ENCODE data around the gene LIN37.
"Not testable (repeated sequence)": the region's sequence is repeated elsewhere in the genome, so short reads cannot be mapped to it uniquely, and the experiment has no call there.

LIN37 gene

DNA sequence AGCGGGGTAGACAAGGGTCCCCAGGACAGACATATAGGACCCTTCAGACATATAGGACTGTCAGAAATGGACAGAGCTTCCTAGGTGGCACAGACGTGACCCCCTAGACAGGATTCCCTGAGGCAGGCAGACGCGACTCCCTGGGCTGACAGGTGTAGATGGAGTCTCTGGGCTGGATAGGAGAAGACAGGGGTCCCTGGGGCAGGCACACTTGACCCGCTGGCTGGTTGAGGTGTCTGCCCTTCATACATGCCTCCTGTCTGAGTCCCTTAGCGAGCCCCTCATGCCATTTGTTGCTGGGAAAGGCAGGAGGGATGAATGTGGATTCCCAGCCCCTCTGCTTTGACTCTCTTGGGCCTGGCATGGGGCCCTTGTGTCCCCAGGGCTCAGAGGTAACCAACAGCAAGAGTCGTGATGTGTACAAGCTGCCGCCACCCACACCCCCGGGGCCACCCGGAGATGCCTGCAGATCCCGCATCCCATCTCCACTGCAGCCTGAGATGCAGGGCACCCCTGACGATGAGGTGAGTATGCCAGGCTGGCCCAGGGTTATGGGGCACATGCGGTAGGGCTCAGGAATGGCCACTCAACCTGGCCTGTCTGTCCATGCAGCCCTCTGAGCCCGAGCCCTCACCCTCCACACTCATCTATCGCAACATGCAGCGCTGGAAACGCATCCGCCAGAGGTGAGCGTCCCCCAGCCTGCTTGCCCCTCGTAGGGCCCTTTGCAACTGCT is 5.4 kb downstream of the LIN37 start:
- no peak for DNase-seq (ENCODE audit: low spot score)

DNA sequence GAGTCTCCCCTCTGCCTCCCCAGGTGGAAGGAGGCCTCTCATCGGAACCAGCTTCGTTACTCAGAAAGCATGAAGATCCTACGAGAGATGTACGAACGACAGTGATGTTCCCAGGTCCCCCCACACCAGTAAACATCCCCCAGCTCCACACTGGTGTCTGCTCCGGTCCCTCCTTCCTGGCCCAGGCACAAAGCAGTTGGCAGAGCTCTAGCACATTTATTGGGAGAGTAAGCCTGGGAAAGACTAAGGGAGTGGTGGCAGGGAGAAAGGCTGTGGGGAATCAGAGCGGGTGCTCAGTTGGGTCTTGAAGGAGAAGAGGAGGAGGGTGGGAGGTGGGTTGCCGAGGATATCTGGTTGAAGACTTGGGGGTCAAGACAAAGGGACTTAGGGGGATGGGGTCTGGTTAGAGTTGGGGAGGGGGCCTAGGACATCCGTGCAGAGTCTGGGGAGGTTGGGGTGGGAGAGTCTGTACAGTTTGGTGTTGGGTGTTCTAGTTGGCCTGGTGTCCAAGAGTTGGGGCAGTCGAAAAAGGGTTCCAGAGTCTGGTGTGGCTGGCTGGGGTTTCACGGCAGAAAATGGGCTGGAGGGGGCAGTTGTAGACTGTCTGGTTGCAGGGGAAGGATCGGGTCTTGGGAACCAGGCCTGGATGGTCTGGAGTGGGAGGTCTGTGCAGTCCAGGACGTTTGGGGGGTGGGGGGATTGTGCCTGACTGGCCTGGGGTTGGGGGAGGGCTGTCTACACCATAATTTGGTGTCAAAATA is 6.2 kb downstream of the LIN37 start:
- no peak for DNase-seq (ENCODE audit: low spot score)

DNA sequence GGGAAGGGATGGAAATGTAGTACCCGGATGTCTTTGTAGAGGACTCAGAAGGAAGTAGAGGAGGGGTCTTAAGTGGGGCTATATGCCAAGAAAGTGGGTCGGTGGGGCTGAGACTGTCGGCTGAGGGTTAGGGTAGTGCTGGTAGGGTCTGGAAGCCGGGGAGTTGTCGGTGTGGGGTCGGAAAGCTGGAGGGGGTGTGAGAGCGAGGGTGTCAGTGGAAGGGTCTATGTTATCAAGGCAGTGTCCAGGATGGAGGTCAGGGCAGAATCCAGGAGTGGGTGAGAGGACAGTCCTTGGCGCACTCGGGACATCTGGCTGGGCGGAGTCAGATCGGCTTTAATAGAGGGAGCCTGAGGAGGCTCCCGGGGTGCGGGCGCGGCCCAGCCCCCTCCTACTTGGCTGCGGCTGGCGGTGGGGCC is 6.8 kb downstream of the LIN37 start:
- DNase-seq (ENCODE audit: low spot score): no peak

DNA sequence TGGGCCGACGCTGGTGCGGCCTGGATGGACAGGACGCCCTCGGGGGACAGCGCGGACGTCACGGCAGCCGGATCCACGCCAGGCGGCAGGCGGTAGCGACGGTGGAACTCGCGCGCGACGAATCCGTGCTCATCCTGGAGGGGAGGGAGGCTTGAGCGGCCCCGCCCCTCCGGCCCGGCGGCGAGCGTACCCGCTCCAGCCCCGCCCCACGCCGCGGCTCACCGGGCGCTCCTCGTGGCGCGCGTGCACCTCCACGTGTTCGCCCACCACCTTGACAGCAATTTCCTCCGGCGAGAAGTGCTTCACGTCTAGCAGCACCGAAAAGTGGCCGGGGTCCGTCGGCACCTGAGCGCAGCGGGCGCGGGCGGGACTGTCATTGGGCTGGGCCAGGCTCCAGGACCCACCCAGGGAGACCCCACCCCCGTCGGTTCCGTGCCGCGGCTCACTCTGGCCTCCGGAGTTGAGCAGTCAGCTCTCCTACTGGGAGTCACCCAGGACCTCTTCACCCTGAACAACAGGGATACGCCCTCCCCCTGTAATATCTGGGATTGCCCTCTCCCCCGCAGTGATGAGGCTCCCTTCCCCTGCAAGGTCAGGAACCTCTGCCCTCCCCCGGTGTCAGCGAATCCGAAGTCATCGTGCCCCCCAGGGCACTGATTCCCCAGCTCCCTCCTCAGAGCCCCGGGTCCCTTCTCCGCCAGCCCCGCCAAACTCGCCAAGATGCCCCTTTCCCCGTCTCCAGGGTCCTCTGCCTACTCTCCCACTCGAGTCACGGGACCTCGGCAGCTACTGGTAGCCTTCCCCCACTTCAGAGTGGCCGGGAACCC is 7.4 kb downstream of the LIN37 start:
- DNase-seq (ENCODE audit: low spot score): peak; percentile 72

DNA sequence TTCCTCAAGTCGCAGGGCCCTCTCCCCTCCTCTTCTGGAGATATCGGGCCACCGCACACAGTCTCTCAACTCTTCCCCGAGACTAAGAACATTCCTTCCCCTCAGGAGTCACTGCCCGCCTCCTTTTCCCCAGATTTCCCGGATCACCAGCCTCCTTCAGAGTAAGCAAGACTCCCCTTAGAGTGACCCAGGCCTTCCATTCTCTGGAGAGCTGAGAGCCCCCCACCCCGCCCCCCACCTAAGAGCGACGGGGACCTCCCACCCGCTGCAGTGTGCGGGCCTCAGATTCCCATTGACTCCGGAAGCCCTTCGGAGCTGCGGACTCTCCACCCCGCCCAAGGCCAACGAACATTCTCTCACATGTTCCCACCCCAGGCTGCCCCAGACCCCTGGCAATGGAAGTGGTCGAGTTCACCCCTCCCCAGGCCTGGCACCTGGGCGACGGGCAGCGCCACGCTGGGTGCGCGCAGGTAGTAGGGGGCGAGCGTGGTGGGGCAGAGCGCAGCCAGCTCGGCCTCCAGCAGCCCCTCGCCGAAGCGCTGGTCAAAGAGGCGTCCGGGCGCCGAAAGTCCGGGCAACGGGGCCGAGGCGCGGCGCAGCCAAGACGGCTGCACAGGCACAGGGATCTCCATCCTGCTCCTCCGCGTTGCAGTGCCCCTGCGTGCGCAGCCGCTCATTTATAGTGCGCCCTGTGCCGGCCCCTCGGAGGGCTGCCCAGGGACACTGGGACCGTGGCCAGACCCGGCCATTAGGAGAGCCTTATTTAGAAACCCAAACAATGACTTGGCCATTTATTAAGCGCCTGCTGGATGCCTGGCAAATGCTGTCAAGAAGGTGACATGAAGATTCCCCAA is 8.2 kb downstream of the LIN37 start, which contains the start of gene HSPB6:
Gene HSPB6 (minus strand): TSS at position 653 of the 854 bp plus-strand sequence. CDS start 21 bp downstream, at position 632.
- peak; percentile 75 for DNase-seq (ENCODE audit: low spot score)

DNA sequence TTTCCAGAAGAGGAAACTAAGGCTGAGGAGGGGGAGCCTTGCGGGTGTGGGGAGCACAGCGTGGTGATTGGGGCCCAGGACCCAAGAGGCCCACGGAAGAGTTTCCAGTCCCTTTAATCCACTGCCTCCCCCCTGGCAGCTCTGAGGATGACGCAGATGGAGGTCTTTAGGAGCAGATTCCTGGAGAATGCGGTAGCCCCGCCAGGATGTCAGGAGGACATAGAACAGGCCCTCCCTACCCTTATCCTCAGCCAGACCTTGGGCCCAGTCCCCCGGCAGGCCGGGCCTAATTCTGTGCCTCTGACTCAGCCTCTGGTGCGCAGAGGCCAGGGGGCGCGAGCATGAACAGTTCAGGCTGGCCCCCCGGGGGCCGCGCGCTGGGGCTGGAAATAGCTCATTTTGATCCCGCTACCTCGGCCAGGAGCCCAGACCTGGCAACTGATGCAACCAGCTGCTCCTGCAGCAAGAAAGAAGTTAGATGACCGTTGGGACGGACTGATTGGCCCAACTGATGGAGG is 8.9 kb downstream of the LIN37 start:
- DNase-seq (ENCODE audit: low spot score): peak; percentile 91

DNA sequence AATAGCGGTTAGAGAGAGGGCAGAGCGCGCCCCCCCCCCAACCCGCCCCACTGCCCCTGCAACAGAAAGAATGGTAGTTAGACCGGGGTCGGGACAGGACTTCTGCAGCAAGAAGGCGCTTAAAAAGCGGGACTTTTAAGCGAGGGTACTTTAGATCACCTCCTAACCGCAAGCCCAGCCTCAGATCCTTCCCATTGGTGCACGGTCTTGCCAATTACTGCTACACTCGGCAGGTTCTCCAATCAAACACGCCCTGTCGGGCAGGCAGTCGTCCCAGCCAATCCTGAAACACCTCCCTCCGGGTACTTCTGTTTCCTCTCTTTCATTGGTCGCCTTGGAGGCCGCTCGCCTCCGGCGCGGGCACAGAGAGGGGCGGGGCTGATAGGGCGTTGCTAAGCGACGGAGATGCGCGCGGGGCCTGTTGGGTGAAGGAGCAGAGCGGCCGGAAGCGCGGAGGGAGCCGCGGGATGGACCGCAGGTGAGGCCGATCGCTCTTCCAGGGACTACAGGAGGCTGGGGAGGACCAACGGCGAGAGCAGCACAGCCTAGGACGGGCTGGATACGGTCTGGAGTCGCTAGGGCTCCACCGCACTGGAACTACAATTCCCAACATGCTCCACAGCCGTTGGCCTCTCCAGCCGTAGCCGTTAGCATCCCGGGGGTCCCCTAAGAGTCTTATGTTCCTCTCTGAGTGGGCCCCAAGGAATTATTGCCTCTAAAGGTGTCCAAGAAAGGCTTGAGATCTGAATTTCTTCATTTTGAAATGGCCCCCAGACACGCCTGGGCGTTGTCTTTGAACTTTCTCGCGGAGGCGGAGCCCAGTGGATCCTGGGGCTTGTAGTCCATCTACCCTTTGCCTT is 9.6 kb downstream of the LIN37 start, which contains the start of gene PROSER3:
Gene PROSER3 (plus strand): TSS at position 428 of the 860 bp plus-strand sequence. CDS start 40 bp downstream, at position 468.
- DNase-seq (ENCODE audit: low spot score): peak; percentile 99

DNA sequence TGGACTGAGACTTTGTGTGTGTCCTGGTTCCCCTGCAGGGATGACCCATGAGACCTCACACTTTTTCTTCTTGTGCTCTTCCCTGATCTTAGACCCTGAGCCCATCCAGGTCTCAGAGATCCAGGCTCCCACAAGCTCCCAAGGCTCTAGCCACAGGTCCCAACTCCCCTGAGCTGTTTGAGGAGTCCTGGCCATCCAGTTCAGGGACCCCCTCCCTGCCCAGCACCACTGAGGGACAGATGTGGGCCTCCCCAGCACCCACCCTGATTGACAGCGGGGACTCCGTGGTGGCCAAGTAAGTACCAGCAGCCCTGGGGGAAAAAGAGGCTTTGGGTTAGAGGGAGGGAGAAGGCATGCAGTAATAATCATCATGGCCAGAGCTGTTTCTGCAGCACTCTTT is 11.3 kb downstream of the LIN37 start:
- DNase-seq (ENCODE audit: low spot score): no peak

DNA sequence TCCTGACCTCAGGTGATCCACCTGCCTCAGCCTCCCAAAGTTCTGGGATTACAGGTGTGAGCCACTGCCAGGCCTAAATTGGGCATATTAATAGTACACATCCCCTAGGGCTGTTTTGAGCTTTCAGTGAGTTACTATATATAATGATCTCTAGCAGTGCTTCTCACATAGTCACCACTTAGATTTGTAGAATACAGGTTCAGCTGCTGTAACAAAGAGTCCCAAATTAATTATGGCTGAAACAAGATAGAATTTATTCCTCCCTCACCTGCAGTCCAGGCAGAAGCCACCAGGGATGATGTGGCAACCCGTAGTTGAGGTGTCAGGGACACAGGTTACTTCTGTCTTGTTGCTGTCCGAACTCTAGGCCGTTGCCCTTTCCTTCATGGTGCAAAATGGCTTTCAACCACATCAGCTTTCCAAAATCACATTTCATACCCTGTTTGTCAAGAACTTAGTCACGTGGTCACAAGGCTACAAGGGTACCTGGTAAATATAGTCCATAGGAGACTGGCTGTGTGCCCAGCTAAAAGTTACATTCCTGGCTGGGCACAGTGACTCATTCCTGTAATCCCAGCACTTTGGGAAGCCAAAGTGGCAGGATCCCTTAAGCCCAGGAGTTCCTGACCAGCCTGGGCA is 12.5 kb downstream of the LIN37 start:
- DNase-seq (ENCODE audit: low spot score): no peak

DNA sequence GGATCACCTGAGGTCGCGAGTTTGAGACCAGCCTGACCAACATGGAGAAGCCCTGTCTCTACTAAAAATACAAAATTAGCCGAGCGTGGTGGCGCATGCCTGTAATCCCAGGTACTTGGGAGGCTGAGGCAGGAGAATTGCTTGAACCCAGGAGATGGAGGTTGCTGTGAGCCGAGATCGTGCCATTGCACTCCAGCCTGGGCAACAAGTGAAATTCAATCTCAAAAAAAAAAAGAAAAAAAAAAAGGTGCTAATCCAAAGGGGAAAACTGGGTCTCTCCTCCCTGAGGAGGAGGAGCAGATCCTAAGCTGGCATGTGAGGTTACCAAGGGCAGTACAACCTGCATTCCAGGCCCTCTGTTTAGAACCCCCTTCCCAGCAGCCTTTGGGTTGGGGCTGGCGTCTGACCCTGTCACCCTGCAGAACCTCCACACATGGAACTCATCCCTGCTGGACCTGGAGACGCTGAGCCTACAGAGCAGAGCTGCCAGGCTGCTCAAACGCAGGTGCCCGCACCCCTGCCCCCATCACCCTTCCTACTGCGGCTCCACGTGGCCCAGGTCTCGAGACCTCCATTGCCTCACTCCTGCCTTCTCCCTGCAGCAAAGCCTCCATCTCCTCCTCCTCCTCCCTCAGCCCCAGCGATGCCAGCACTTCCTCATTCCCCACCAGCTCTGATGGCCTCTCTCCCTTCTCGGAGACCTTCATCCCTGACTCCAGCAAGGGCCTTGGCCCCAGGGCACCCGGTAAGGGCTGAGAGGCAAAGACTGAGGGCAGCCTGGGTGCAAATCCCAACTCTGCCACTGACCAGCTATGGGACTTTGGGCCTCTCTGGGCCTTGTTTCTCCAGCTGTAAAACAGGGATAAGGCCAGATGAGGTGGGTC is 16.3 kb downstream of the LIN37 start:
- no peak for DNase-seq (ENCODE audit: low spot score)

DNA sequence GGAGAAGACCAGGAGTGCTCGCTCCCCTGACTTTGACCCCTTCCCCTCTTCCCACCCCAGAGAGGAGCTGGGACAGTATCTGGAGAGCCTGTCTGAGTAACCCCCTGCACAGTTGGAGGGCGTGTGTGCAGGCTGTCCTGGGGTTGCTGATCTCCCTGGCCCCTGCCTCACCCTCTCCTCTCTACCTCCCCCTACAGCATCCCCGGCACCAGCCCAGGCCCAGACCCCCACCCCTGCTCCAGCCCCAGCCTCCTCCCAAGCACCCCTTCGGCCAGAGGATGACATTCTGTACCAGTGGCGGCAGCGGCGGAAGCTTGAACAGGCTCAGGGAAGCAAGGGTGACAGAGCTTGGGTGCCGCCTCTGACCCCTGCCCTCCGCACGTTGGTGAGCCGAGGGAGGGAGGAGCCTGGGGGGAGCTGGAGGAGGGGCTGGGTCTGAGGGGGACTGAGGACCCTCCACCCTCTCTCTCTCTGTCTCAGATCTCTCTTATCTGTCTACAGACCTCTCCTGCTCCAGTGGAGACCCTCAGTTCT is 18.3 kb downstream of the LIN37 start:
- no peak for DNase-seq (ENCODE audit: low spot score)

DNA sequence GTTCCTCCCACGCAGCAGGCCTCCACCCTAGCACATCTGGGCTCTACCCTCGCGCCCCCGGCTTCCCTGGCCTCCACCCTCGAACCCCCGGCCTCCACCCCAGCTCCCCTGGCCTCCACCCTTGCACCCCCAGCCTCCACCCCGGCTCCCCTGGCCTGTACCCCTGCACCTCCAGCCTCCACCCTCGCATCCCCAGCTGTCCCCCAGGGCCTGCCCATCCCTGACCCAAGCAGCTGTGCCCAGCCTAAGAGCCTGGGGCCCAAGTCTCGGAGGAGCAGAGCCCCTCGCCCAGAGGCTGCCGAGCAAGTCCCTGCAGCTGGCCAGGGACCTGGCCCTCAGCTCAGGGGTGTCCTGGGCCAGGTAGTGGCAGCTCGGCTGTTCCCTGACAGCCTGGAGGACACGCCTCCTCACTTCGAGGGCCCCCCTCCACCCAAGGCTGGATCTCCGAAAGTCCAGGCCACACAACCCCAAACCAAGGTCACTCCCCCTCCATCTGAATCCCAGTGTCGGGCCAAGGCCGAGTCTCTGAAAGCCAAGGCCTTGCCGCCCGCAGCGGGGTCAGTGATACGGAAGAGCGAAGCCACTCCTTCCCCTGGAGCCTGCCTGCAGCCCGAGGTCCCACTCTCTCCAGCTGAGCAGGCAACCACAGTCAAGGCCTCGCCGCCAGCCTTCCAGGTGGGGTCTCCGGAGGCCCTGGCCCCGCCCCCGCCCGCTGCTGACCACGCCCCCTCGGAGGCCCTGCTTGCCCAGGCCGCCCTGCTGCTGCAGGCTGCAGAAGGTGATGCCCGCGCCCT is 19.1 kb downstream of the LIN37 start:
- no peak for DNase-seq (ENCODE audit: low spot score)

DNA sequence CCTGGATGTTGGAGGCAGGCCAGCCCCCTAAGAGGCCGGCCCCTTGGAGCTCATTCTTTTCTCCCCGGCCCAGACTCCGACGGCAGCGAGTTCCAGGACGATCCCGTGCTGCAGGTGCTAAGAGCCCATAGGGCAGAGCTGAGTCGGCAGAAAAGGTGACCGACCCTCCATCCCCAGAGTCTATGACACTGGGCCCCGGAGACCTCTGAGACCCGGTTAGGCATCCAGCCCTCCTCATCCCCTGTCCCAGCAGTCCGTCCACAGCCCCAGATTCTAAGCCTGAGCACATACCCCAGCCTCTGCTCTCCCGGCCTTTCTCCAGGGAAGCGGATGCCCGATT is 19.7 kb downstream of the LIN37 start:
- no peak for DNase-seq (ENCODE audit: low spot score)

DNA sequence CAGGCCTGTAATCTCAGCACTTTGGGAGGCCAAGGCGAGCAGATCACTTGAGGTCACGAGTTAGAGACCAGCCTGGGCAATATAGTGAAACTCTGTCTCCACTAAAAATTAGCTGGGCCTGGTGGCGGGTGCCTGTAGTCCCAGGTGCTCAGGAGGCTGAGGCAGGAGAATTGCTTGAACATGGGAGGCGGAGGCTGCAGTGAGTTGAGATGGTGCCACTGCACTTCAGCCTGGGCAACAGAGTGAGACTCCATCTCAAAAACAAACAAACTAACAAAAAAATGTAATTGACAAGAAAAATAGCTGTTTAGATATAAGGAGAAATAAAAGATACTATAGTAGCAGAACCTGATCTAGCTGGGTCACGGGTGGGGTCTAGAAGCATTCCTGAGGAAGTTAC is 24.0 kb downstream of the LIN37 start:
- DNase-seq (ENCODE audit: low spot score): not testable (repeated sequence)

DNA sequence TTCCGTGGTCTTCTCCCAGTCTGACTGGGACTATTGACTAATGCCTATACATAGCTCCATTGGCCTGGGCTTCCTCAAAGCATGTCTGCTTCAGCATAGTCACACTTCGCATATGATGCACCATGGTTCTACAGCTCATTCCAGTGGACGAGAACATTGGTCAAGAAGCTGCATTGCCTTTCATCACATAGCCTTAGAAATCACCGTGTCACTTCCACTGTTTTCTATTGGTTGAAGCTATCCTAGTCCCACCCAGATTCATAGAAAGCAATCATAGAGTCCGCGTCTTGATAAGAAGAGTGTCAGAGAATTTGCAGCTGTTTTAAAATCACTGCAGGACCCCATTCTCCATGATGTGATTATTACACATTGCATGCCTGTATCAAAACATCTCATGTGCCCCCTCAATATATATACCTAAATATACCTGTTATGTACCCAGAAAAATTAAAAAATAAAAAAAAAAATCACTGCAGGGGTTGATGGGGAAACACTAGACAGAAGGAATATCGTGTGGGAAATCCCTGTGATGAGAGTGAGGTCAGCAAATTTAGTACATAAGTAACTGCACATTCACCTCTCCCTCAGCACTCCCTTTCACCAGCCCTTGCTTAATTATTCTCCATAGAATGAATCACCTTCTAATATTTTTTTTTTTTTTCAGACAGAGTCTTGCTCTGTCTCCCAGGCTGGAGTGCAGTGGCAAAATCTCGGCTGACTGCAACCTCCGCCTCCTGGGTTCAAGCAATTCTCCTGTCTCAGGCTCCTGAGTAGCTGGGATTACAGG is 24.8 kb downstream of the LIN37 start:
- peak; percentile 54 for DNase-seq (ENCODE audit: low spot score)

DNA sequence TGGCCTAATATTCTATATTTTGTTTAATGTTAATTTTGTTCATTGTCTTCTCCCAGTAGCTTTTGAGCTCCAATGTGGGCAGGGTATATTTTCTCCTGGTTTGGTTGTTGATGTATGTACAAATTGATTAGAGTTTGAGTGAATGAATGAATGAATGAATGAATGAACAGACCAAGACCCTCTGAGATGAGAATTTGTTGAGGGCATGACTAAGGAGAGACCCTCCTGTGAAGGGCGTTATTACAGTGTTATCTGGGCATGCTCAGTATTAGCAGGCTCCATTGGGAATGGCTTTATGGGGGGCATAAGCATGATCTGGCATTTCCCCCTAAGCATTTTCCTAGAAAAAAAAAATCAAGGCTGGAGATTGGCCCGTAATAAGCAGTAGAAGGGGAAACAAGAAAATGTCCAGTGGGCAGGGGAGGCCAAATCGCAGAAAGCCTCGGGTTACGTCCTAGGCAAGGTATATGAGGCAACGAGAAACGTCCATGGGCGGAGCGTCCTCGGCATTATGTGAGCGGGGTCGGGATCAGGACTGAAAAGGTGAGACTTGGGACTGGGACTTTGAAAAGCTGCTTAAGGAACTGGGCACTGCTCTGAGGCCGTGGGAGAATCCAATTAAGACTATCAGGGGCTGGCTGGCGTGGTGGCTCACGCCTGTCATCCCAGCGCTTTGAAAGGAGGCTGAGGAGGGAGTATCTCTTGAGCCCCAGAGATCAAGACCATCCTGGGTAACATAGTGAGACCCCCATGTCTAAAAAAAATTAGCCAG is 26.1 kb downstream of the LIN37 start:
- DNase-seq (ENCODE audit: low spot score): no peak

Data from hepatic stellate cell (primary cell).